ENCODE data around the gene GGPS1.
"Not testable (repeated sequence)": the region's sequence is repeated elsewhere in the genome, so short reads cannot be mapped to it uniquely, and the experiment has no call there.

The GGPS1 gene

DNA sequence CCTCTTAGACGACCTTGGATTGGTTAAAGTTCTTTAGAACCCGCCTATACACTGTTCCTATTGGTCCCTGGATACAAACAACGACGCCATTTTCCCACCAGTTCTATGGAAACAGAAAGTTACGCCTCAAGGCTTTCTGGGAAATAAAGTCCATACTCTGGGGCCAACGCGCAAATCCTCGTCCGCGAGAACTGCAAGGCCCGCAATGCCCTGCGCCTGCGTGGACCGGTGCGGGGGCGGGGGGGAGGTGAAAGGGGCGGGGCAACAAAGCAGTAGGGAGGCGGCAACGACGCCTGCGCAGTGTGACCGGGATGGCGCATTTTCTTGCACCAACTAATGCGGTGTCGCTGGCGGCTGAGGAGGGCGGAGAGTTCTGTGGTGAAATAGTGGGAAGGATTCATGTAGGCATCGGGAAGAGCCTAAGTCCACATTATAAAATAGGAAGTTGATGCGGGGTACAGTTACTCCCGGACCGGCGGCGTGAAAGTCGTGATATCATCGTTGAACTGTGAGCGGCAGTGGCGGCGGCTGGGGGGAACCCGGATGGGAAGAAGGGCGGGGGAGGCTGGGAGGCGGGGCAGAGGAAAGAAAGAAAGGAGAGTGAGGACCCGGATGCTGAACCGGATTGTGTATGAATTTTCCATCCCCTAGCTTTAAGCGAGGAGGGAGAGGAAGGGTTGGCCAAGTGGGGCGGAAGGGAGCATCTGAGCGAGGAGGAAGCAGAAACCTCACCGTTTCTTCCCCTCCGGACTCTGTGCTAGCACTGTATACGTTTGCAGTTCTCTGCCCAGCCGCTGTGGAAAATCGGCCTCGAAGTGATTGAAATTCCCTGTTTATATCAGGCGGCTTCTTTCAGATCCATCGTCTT lies at the start of gene GGPS1:
GGPS1 (plus strand) TSS at position 300 of the 868 bp plus-strand sequence. CDS start 6,695 bp downstream, outside the sequence.
- peak; percentile 100 for DNase-seq (ENCODE audit: low read depth)

DNA sequence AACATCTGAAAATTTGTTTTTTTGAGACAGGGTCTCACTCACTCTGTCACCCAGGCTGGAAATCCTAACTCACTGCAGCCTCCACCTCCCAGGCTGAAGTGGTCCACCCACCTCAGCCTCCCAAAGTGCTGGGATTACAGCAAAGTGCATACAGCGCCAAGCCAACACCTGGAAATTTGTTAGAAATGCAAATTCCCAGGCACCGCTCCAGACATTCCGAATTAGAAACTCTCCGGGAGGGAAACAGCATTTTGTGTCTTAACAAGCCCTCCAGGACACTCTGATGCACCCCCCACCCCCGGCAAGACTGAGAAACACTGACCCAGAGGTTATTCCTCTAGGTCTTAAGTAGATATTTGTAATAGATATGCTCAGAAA lies 49.5 kb upstream of the GGPS1 start:
- no peak for DNase-seq (ENCODE audit: low read depth)

DNA sequence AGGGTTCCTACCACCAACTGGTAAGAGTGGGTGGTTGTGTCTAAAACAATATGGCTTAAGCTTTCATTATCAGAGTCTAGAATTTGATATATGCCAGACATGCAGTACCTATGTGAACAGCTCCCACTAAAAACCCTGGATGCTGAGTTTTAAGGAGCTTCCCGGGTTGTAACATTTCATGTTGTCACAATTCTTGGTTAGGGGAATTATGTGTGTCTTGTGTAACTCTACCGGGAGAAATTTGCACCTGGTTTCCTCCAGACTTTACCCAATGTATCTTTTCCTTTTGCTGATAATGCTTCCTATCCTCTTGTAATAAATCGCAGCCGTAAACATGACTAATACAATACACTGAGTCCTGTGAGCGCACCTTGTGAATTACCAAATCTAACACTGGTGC lies 48.7 kb upstream of the GGPS1 start:
- no peak for DNase-seq (ENCODE audit: low read depth)

DNA sequence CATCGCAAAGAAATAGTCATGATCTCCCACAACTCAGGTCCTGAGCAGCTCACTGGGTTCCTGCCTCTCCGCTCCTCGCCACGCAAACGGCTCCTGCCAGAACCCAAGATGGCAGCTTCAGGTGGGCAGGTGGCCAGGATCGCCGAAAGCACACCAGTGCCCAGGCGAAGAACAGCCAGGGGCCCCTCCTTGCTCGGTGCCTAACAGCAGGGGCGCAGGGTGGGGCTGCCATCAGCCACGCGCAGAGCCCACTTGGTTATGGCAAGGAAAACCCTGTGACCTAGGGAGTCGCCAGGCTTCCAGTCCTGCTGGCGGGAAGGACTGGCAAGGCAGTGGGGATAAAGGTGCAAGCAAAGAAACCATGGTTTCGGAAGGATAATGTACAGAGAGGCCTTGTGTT lies 47.9 kb upstream of the GGPS1 start:
- no peak for DNase-seq (ENCODE audit: low read depth)

DNA sequence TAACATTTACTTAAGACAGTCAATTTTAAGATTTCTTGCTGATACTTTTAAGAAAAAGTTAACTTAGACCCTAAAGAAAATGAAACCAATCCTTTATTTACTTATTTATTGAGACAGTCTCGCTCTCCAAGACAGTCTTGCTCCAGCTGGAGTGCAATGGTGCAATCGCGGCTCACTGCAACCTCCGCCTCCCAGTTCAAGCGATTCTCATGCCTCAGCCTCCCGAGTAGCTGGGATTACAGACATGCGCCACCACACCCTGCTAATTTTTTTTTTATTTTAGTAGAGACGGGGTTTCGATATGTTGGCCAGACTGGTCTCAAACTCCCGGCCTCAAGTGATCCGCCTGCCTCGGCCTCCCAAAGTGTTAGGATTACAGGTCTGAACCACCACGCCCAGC lies 44.7 kb upstream of the GGPS1 start:
- DNase-seq (ENCODE audit: low read depth), result not testable (repeated sequence)

DNA sequence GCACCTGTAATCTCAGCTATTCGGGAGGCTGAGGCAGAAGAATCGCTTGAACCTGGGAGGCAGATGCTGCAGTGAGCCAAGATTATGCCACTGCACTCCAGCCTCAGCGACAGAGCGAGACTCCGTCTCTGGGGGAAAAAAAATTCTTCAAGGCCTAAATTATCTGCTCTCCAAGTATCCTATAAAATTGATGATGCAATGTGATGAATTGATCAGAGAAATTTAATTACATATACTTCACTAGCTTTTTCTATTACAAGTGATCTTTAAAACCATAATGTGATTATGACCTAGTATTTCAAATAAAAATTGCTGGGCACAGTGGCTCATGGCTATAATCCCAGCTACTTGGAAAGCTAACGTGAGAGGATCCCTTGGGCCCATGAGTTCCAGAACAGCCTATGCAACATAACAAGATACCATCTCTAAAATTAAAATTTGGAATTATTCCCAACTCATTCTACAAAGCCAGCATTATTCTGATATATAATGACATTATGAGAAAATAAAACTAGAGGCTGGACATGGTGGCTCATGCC lies 44.1 kb upstream of the GGPS1 start:
- DNase-seq (ENCODE audit: low read depth), result no peak

DNA sequence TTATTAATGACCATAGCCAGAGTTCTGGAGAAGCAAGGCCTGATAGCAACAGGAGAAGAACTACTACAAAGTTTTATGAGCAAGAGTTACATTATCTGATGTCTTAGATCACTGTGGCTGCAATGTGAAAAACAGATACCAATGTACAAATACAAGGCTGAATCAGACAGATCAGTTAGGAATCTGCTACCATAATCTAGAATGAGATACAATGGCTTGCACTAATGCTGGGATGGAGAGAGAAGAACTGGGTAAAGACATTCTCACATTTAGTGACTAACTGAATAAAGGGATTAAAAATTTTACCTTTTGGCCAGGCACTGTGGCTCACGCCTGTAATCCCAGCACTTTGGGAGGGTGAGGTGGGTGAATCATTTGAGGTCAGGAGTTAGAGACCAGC lies 41.7 kb upstream of the GGPS1 start:
- peak; percentile 15 for DNase-seq (ENCODE audit: low read depth)

DNA sequence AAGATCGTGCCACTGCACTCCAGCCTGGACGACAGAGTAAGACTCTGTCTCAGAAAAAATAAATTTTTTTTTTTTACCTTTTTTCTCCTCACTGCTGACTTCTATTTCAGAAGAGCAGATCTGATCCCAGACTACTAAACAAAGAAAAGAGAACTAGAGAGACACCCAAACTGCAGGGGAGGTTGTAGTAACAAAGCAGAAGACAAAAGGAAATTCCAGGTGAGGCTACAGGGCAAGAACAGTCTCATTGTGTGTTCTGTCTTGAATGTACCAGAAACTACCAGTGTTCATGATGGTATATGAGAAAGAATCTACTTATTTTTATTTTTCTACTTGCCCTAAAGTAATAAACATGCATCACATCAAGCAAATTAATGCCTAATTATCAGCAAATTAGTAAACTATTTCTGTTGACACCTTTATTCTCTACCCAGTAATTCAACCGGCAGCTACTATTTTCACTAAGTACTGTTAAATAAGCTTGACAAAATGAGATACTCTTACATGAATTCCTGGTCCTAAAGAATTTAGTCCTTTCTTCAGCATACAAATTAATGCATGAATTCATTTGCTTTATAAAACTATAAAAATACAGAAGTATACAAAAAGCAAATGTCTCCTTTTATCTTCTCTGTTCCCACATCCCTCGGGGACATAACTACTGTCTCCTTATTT lies 41.0 kb upstream of the GGPS1 start:
- no peak for DNase-seq (ENCODE audit: low read depth)

DNA sequence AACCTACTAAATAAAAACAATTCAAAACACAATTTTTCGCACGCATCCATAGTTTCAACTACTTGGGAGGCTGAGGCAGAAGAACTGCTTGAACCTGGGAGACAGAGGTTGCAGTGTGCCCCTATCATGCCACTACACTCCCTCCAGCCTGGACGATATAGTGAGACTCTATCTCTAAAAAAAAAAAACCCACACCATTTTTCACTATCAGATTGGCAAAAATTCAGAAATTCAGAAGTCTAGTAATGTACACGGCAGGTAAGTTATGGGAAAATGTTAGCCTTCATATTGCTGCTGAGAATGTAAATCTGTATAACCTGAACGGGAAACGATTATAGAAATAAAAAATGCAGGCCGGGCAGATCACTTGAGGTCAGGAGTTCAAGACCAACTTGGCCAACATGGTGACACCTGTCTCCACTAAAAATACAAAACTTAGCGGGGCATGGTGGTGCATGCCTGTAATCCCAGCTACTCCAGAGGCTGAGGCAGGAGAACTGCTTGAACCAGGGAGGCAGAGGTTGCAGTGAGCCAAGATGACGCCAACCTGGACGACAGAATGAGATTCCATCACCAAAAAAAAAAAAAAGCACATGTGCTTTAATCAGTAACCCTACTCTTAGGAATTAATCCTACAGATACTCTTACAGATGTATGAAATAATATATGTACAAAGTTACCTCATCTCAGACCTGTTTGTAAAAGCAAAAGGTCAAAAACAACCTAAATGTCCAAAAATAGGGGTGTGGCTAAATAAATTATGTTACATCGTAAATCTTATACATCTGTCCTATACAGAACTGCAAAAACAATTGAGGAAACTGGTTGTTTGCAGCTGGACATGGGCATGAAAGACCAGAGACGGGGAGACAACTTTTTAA lies 38.3 kb upstream of the GGPS1 start:
- DNase-seq (ENCODE audit: low read depth), result no peak

DNA sequence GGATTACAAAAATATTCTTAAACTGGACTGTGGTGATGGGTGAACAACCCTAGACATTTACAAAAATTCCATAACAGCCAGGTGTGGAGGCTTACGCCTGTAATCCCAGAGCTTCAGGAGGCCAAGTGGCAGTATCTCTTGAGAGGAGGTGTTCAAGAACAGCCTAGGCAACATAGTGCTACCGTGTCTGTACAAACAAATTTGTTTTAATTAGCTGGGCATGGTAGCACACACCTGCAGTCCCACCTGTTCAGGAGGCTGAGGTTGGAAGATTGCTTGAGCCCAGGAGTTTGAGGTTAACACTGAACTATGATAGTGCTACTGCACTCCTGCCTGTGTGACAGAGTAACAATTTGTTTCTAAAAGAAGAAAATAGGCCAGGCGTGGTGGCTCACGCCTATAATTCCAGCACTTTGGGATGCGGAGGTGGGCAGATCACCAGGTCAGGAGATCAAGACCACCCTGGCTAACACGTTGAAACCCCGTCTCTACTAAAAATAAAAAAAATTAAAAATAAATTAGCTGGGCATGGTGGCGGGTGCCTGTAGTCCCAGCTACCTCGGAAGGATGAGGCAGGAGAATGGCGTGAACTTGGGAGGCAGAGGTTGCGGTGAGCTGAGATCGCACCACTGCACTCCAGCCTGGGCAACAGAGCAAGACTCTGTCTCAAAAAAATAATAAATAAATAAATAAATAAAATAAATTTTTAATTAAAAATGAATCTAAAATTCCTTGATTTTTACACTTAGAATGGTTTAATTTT lies 37.4 kb upstream of the GGPS1 start:
- DNase-seq (ENCODE audit: low read depth), result no peak

DNA sequence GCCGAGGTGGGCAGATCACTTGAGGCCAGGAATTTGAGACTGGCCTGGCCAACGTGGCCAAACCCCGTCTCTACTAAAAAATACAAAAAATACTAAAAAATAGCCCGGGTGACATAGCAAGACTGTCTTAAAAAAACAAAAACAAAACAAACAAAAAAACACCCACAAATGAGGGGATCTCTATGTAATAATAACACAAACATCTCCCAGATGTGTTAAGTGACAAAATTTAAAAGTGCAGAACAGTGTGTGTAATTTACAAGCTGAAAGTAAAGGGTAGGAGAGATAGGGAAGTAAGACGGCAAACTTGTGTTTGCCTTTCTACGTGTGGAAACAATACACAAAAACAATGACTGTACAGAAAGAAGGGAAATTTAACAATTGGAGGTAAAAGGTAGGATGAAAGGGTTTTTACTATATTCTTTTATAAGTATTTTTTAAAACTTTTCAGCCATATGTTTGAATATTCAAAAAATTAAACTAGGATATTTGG lies 36.7 kb upstream of the GGPS1 start:
- no peak for DNase-seq (ENCODE audit: low read depth)

DNA sequence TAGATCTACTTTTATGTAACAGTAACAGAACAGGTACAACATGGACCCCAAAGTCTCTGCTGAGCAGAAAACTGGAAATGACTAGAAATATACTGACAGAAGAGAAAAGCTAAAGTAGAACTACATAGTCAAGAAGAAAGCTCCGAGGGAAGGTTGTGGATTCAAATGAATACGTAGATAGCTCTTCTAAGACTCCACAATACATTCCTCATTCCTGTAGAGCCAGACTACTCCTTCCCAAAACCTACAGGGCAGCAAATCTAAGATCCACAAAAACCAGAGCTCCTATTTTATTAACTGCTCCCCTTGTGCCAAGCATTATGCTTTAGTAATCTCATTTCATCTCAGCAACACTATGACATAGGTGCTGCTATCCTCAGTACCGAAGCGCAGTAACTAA lies 35.6 kb upstream of the GGPS1 start:
- no peak for DNase-seq (ENCODE audit: low read depth)

DNA sequence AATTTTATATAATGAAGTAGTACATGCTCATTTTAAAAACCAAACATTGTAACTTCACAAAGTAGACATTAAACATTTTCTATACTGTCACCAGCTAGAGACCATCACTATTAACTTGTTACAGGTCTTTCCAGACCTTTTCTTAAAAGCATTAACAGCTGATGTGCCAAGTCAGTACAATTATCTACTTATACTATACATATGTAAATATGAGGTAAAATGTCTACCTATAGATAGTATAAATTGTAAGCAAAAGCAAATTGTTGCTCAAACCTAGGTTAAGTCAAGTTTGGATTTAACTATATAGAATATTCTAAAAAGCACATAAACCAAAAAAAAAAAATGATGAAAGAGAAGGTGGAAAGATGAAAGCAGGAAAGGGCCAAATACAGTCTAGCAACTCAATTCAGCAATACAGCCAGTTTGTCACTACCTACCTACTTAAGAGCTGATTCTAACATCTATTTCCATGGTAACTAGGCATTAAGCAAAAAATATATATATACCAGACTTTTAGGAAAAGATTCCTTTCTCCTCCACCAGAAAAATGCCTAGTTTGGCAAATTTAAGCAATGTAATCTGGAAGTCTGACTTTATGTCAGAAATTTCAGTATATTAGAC lies 34.9 kb upstream of the GGPS1 start:
- no peak for DNase-seq (ENCODE audit: low read depth)

DNA sequence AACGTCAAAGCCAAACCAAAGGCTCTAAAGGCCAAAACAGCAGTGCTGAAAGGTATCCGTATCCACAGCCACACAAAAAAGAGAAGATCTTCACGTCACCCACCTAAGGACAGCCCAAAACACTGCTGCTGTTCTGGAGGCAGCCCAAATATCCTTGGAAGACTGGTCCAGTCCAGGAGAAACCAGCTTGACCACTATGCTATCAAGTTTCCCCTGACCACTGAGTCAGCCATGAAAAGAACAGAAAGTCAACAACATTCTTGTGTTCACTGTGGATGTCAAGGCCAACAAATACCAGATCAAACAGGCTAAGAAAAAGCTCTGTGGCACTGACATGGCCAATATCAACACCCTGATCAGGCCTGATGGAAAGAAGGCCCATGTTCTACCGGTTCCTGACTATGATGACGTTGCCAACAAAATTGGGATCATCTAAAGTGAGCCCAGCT lies 32.4 kb upstream of the GGPS1 start:
- DNase-seq (ENCODE audit: low read depth), result peak; percentile 48

DNA sequence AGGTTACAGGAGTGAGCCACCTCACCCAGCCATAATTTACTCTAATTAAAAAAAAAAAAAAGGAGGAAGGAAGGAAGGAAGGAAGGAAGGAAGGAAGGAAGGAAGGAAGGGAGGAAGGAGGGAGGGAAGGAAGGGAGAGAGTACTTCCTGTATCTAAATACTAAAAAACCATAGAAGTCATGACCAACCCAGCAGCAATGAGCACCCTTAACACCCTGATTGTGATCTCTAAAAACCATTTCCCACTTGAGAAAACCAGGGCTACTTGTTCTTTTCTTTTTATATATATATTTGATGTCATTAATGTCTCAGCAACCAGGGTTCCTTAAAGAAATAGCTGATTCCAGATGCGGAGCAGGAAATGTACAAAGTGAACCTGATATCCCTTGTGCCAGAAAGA lies 31.6 kb upstream of the GGPS1 start:
- DNase-seq (ENCODE audit: low read depth), result no peak

DNA sequence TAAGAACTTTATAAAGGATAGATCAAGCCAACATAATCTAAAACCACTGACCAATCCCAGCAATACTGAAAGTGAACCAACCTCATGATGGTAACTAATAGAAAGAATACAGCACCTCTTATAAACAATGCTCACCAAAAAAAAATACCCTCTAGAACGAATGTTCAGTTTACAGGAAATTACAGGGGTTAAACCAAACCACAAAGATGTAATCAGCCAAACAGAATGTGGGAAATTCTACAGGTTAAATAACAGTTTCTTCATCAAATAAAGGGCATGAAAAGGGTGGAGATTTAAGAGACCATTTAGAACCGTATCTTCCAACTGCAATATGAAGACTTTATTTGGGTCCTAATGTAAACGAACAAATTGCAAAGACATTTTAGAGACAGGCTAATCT lies 30.8 kb upstream of the GGPS1 start:
- peak; percentile 35 for DNase-seq (ENCODE audit: low read depth)

DNA sequence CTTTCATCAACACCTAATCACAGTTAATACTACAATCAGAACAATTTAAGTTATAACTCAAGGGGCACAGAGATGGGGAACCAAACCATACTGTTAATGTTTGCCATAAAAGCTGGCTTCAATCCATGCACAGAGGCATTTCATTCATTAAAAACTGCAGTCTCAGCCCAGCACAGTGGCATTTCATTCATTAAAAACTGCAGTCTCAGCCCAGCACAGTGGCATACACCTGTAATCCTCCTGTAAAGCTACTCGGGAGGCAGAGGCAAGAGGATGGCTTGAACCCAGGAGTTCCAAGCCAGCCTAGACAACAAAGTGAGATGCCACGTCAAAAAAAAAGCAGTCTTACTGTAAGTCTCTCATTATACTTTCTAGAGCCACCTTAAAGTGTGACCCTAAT lies 29.6 kb upstream of the GGPS1 start:
- no peak for DNase-seq (ENCODE audit: low read depth)

DNA sequence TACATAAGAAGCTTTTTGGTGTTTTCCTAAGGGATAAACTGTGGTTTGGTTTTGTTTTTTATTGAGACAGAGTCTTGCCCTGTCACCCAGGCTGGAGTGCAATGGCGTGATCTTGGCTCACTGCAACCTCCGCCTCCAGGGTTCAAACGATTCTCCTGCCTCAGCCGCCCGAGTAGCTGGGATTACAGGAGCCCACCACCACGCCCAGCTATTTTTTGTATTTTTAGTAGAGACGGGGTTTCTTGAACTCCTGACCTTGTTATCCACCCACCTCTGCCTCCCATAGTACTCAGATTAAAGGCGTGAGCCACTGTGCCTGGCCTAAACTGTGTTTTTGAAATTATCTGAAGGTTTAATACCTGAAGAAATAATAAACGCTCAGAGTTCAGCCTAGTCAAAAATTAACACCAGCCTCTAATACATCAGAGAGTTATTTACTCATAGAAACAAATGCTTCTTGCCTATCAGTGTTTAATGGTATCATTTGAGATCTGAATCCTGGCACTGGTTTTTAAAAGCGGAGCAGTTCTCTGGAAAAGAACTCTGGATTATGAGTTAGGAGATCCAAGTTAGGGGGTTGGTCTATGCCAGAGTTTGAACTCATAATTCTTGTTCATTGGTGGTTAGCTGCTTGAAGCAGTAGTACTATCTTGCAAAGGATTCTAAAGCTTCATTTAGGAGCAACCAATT lies 29.1 kb upstream of the GGPS1 start:
- no peak for DNase-seq (ENCODE audit: low read depth)

DNA sequence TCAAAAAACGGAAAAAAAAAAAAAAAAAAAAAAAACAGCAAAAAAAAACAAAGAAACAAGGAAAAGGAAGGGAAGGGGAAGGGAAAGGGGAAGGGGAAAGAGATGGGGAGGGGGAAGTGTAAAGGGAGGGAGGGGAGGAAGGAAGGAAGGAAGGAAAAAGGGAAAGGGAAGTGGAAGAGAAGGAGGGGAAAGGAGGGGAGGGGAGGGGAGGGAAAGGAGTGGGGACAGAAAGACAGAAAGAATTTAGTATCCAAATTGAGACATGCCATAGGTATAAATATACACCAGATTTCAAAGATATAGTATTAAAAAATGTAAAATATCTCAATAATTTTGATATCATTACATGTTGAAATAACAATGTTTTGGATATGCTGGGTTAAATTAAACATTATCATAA lies 26.2 kb upstream of the GGPS1 start:
- DNase-seq (ENCODE audit: low read depth), result no peak

Data from EH (cell line).